ENCODE data around the gene BLNK. TPM values are rescaled to one million over a fixed set of nuclear protein-coding genes. Genes with fewer than 3 reads are reported as not detected.

The BLNK gene
- total RNA-seq, 1 donor from 2014 or later: not detected

- no peak for DNase-seq (ENCODE audit: low spot score)
- no peak overlapping the region for H3K4me3 Mint-ChIP-seq (ENCODE audit: unreplicated experiment)
- H3K27me3 Mint-ChIP-seq (ENCODE audit: low read depth): peaks cover 25% of the 10 kb centered on the region
Measured at GRCh38 chr10:96217711-96218110, 53.7 kb downstream of the BLNK start.

GRCh38 chr10:96216775-96217174 lies 54.6 kb downstream of the BLNK start:
- Mint-ChIP-seq H3K27ac (ENCODE audit: unreplicated experiment) (no peak overlapping the region), H3K36me3 (ENCODE audit: low read depth) (no peaks in the 10 kb centered on the region), H3K4me1 (ENCODE audit: low read depth) (no peaks in the 10 kb centered on the region), H3K9me3 (ENCODE audit: low read depth) (no peaks in the 10 kb centered on the region), H3K4me3 (ENCODE audit: unreplicated experiment) (no peak overlapping the region), H3K27me3 (ENCODE audit: low read depth) (peaks cover 25% of the 10 kb centered on the region)
- no peak for DNase-seq (ENCODE audit: low spot score)
- TF ChIP-seq CTCF (IDR thresholded peaks at IDR 0.05): no peak

More at GRCh38 chr10:96217711-96218110, 53.7 kb downstream of the BLNK start:
- Mint-ChIP-seq H3K4me1 (ENCODE audit: low read depth) (no peaks in the 10 kb centered on the region), H3K36me3 (ENCODE audit: low read depth) (no peaks in the 10 kb centered on the region), H3K9me3 (ENCODE audit: low read depth) (no peaks in the 10 kb centered on the region), H3K27ac (ENCODE audit: unreplicated experiment) (no peak overlapping the region)
- TF ChIP-seq CTCF (IDR thresholded peaks at IDR 0.05): no peak

- no peak for DNase-seq (ENCODE audit: low spot score)
- Mint-ChIP-seq H3K4me3 (ENCODE audit: unreplicated experiment) (no peak overlapping the region), H3K9me3 (ENCODE audit: low read depth) (no peaks in the 10 kb centered on the region), H3K27ac (ENCODE audit: unreplicated experiment) (no peak overlapping the region), H3K4me1 (ENCODE audit: low read depth) (no peaks in the 10 kb centered on the region), H3K27me3 (ENCODE audit: low read depth) (peaks cover 9% of the 10 kb centered on the region), H3K36me3 (ENCODE audit: low read depth) (no peaks in the 10 kb centered on the region)
- no peak for TF ChIP-seq CTCF (IDR thresholded peaks at IDR 0.05)
Measured at GRCh38 chr10:96212911-96213310, 58.5 kb downstream of the BLNK start.

- no peak for DNase-seq (ENCODE audit: low spot score)
- Mint-ChIP-seq H3K27ac (ENCODE audit: unreplicated experiment) (no peak overlapping the region), H3K4me3 (ENCODE audit: unreplicated experiment) (no peak overlapping the region), H3K27me3 (ENCODE audit: low read depth) (peaks cover 4% of the 10 kb centered on the region), H3K36me3 (ENCODE audit: low read depth) (no peaks in the 10 kb centered on the region), H3K9me3 (ENCODE audit: low read depth) (no peaks in the 10 kb centered on the region), H3K4me1 (ENCODE audit: low read depth) (no peaks in the 10 kb centered on the region)
- no peak for TF ChIP-seq CTCF (IDR thresholded peaks at IDR 0.05)
Measured at GRCh38 chr10:96211764-96212163, 59.6 kb downstream of the BLNK start.

- Mint-ChIP-seq H3K36me3 (ENCODE audit: low read depth) (no peaks in the 10 kb centered on the region), H3K27me3 (ENCODE audit: low read depth) (peaks cover 6% of the 10 kb centered on the region), H3K4me3 (ENCODE audit: unreplicated experiment) (no peak overlapping the region), H3K9me3 (ENCODE audit: low read depth) (no peaks in the 10 kb centered on the region), H3K27ac (ENCODE audit: unreplicated experiment) (no peak overlapping the region), H3K4me1 (ENCODE audit: low read depth) (no peaks in the 10 kb centered on the region)
- no peak for DNase-seq (ENCODE audit: low spot score)
- TF ChIP-seq CTCF (IDR thresholded peaks at IDR 0.05): no peak
Measured at GRCh38 chr10:96208946-96209345, 62.4 kb downstream of the BLNK start.

Measured in chondrocyte (in vitro differentiated cells).